Measurements from ENCODE around the gene SCG3.

Gene SCG3

DNA sequence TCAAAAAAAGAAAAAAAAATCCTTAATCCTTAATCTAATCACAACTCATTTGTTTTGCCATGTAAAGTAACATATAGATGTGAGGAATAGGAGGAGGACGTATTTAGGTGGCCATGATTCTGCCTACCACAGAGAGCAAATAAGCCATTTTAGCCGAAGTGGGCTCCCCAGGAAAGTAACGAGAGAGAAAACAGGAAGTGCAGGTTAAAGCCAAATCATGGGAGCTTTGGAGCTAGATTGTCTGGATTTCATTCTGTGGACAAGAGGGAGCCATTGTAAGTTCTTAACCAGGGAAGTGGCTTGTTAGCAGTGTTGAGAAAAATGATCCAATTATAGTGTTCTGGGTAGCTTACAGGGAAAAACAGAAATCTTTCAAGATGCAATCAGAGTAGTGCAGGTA is 79.5 kb downstream of the SCG3 start:
- no peak for DNase-seq

DNA sequence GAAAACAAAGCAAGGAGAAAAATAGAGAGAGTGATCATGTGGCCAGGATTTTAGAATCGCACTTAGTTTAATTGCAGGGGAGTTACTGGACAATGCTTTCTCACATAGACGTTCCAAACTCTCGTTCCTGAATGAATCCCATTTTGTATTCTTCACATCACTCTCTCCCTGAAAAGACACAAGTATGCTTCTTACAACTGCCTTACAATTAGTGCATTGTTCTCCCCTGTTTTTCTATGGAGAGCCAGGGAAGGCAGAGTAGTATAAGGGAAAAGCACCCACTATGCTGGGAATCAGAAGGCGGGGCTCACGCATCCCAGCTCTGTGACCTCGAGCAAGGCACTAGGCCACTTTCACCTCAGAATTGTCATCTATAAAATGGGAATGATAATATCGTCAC is 84.4 kb downstream of the SCG3 start:
- DNase-seq: no peak

DNA sequence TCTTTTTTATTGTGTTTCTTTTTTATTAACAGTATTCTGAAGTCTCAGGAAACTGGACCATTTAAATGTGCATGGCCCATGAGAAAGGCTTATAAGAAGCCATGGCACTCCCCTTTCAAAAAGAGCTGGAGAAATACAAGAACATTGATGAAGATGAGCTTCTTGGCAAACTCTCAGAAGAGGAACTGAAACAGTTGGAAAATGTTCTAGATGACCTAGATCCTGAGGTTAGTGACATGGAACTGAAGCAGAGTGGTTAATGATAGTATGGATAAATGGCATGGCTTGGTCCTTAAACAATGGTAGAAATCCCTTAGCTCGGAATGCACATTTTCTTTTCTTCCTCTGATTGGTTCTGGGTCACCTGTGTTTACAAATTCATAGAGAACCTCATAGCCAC is 85.0 kb downstream of the SCG3 start:
- DNase-seq: no peak

DNA sequence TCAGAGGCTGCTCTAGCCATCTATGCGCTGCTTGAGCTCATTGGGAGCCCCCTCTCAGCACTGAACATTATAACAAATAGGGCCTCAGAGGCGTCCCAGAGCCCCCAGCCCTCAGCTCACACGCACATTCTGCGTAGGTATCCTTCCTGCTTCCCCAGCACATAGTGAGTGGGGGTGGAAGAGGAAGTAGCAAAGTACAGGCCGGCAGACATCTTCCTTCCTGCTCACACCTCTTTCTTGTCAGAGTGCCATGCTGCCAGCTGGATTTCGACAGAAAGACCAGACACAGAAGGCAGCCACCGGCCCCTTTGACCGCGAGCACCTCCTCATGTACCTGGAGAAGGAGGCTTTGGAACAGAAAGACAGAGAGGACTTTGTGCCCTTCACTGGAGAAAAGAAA is 86.7 kb downstream of the SCG3 start:
- no peak for DNase-seq

All from stimulated activated CD4-positive, alpha-beta T cell treated with anti-CD3 and anti-CD28 coated beads, Interleukin-4, amount 100 ng/mL, for 1 hour (primary cell).